GM12878 (cell line): ENCODE measurements around the gene KLHDC9. TPM values are rescaled to one million over a fixed set of nuclear protein-coding genes. Genes with fewer than 3 reads are reported as not detected.

ENCODE experiments used
- CEBPB ChIP-seq, 2 experiments: fragments of 150-350 bp in 1 of 2; IDR thresholded peaks; 2 replicates each; pipeline ENCODE4 v1.6.1; 2012 to 2014; ENCODE audit warnings: low read depth in 2 of 2, low read length in 2 of 2, borderline replicate concordance in 1 of 2, inconsistent platforms in 1 of 2
- CREB1 ChIP-seq: IDR thresholded peaks from 2 replicates; pipeline ENCODE4 v1.6.1; 2012; ENCODE audit warnings: low read depth, mild to moderate bottlenecking, inconsistent platforms
- CREM ChIP-seq: IDR thresholded peaks from 2 replicates; pipeline ENCODE4 v1.6.1; 2014; ENCODE audit warnings: antibody characterized with exemption, low read depth
- EGR1 ChIP-seq, 2 experiments: IDR thresholded peaks; 1 replicate in 1 of 2; 2 replicates in 1 of 2; pipeline ENCODE4 v1.6.1; 2011 to 2012; ENCODE audit warnings: low read depth in 2 of 2, low read length in 2 of 2, borderline replicate concordance in 1 of 2, mild to moderate bottlenecking in 1 of 2, moderate library complexity in 1 of 2
- EP300 ChIP-seq, 2 experiments: fragments of 150-350 bp in 1 of 2; IDR thresholded peaks; 2 replicates each; pipeline ENCODE4 v1.6.1; 2011 to 2012; ENCODE audit warnings: low read depth in 2 of 2, low read length in 2 of 2, borderline replicate concordance in 1 of 2, improper control_type of control experiment in 1 of 2, inconsistent platforms in 1 of 2; ENCODE audit not compliant: control insufficient read depth in 1 of 2
- IKZF1 ChIP-seq: fragments of 450-650 bp; conservative IDR thresholded peaks from 2 replicates; pipeline ENCODE4 v1.6.1; 2017; ENCODE audit warnings: antibody characterized with exemption, mild to moderate bottlenecking
- LARP7 ChIP-seq: fragments of 450-650 bp; IDR thresholded peaks from 2 replicates; pipeline ENCODE4 v1.6.1; 2017; ENCODE audit warnings: mild to moderate bottlenecking
- MTA2 ChIP-seq: fragments of 450-650 bp; IDR thresholded peaks from 2 replicates; pipeline ENCODE4 v1.6.1; 2016; ENCODE audit warnings: low read depth, mild to moderate bottlenecking, moderate library complexity
- MTA3 ChIP-seq: IDR thresholded peaks from 2 replicates; pipeline ENCODE4 v1.6.1; 2012; ENCODE audit warnings: low read length, inconsistent platforms, borderline replicate concordance
- NFXL1 ChIP-seq: fragments of 450-650 bp; IDR thresholded peaks from 2 replicates; pipeline ENCODE4 v1.6.1; 2017; ENCODE audit warnings: antibody characterized with exemption, mild to moderate bottlenecking, borderline replicate concordance
- NR2C2 ChIP-seq: IDR thresholded peaks from 2 replicates; pipeline ENCODE4 v1.6.1; 2011; ENCODE audit warnings: borderline replicate concordance, low read depth; ENCODE audit not compliant: control insufficient read depth, insufficient read length
- PML ChIP-seq: IDR thresholded peaks from 2 replicates; pipeline ENCODE4 v1.6.1; 2012; ENCODE audit warnings: low read length, inconsistent platforms
- POLR2A ChIP-seq: IDR thresholded peaks from 2 replicates; pipeline ENCODE4 v1.6.1; 2011; ENCODE audit warnings: low read depth, mild to moderate bottlenecking, low read length
- POLR2AphosphoS5 ChIP-seq: IDR thresholded peaks from 2 replicates; pipeline ENCODE4 v1.6.1; 2011; ENCODE audit warnings: mild to moderate bottlenecking, low read length, inconsistent platforms
- RBBP5 ChIP-seq: fragments of 200-600 bp; sonication (generic); conservative IDR thresholded peaks from 2 replicates; pipeline ENCODE4 v1.6.1; 2016
- RFX5 ChIP-seq: IDR thresholded peaks from 2 replicates; pipeline ENCODE4 v1.6.1; 2011; ENCODE audit warnings: low read depth, low read length, improper control_type of control experiment
- SMAD5 ChIP-seq: IDR thresholded peaks from 2 replicates; pipeline ENCODE4 v1.6.1; 2016; ENCODE audit warnings: antibody characterized with exemption, low read depth
- SRF ChIP-seq, 2 experiments: IDR thresholded peaks; 2 replicates each; pipeline ENCODE4 v1.6.1; 2011; ENCODE audit warnings: low read depth in 2 of 2, low read length in 2 of 2, mild to moderate bottlenecking in 1 of 2, moderate library complexity in 1 of 2
- STAT1 ChIP-seq: fragments of 450-650 bp; conservative IDR thresholded peaks from 2 replicates; pipeline ENCODE4 v1.6.1; 2014; ENCODE audit warnings: antibody characterized with exemption, mild to moderate bottlenecking
- SUZ12 ChIP-seq: fragments of 200-600 bp; sonication (generic); IDR thresholded peaks from one replicate; pipeline ENCODE4 v1.6.1; 2018; ENCODE audit warnings: antibody characterized with exemption, mild to moderate bottlenecking; ENCODE audit not compliant: unreplicated experiment
- TCF7 ChIP-seq: IDR thresholded peaks from 2 replicates; pipeline ENCODE4 v1.6.1; 2014; ENCODE audit warnings: antibody characterized with exemption, borderline replicate concordance
- YBX1 ChIP-seq: fragments of 450-650 bp; IDR thresholded peaks from 2 replicates; pipeline ENCODE4 v1.6.1; 2016; ENCODE audit warnings: antibody characterized with exemption
- YY1 ChIP-seq: IDR thresholded peaks from 2 replicates; pipeline ENCODE4 v1.6.1; 2011; ENCODE audit warnings: low read depth, mild to moderate bottlenecking, low read length
- ZSCAN29 ChIP-seq: fragments of 450-650 bp; IDR thresholded peaks from 2 replicates; pipeline ENCODE4 v1.6.1; 2017; ENCODE audit warnings: mild to moderate bottlenecking, moderate library complexity
- polyA plus RNA-seq, 11 experiments: library from polyadenylated mRNA; depleted of rRNA in 4 of 11; unstranded in 6 of 11; stranded (reverse) in 5 of 11; fragments of >200 nt; fragmentation: Nextera tagmentation in 4 of 11; fragmentation: Illumina TruSeq in 1 of 11; extraction: Ambion mirVana in 4 of 11; extraction: Trizol in 1 of 11; gene quantifications; 1 replicate in 1 of 11; 2 replicates in 10 of 11; pipeline versions ENCODE4 v1.2.1 to v1.2.3, GENCODE V29; 2011 to 2016; ENCODE audit warnings: inconsistent platforms in 2 of 11, missing spikeins in 2 of 11, low read depth in 1 of 11
- total RNA-seq, 4 experiments: library from RNA; depleted of rRNA in 3 of 4; stranded (reverse); fragments of >200 nt in 3 of 4; fragmentation: Illumina TruSeq in 1 of 4; extraction: Trizol in 1 of 4; gene quantifications; 2 replicates each; pipeline versions ENCODE4 v1.2.1 to v1.2.3, GENCODE V29; 2013 to 2021
- TF ChIP-seq, protein P1 (sequence below): fragments of 450-650 bp; IDR thresholded peaks from 2 replicates; pipeline ENCODE4 v1.6.1; 2018; ENCODE audit warnings: borderline replicate concordance, mild to moderate bottlenecking; ENCODE audit not compliant: partially characterized antibody
- TF ChIP-seq, protein P2 (sequence below): fragments of 450-650 bp; IDR thresholded peaks from 2 replicates; pipeline ENCODE4 v1.6.1; 2016; ENCODE audit warnings: mild to moderate bottlenecking, moderate library complexity, borderline replicate concordance

The KLHDC9 gene
- total and polyA plus RNA-seq, 10 of the 15 experiments (the other 5 are each of a cell fraction or from before 2014, with no cell fraction given) = 0.66 to 4.9 (median 2.6) TPM

DNA sequence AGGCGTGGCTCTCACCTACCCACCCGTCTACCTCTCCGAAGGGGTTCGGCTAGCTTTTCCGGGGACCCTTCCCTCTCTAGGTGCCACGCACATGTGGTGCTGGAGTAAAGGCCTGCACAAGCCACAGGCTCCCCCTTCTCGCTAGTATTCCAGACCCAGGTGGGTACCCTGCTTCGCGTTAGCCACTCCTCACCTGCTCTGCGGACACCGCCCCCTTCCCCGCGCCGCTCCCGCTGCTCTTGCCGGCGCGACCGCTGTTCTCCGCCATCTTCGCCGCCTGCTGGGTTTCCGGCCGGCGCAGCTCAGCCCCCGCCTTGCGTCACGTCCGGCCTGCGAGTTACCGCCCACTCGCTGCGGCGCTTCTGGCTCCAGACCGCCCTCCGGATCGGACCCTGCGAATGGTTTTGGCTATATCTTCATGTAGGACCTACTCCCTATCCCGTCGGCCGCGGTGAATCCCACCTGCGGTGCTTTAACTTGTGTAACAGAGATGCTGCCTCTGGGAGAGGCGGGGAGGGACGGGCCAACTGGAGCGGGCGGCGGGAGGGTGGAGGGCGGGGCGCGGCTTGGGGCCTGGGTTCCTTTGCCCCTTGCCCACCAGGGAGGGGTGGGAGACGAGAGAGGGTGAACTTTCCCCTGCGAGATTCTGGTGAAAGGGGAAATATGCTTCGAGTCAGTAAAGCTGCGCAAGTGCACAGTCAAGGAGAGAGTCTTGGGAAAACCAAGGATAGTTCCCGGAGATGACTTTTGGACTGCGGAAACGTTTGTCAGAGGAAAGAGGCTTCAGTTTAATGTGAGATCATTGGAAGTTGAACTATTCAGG is 19.8 kb downstream of the KLHDC9 start, which contains the start of the genes NIT1 and PFDN2 (continued):
- no peak for TF ChIP-seq YBX1
- 0 out of 2 replicates have a peak, but pooled peaks have one; percentile 59 for TF ChIP-seq SMAD5
- TF ChIP-seq RFX5 = peak; percentile 31; the same call in 1 of the 2 replicates
- TF ChIP-seq RBBP5 = no peak
- no peak for TF ChIP-seq CEBPB (IDR thresholded peaks at IDR 0.05; ENCODE audit: borderline replicate concordance in 1 of 2, low read depth in 2 of 2, low read length in 2 of 2)
- TF ChIP-seq NR2C2 = no peak
- TF ChIP-seq TCF7 = no peak
- TF ChIP-seq ZSCAN29 = no peak
- no peak for TF ChIP-seq STAT1
- peak; percentile 69; the same call in 1 of the 2 replicates for TF ChIP-seq LARP7
- TF ChIP-seq YY1 = peak; percentile 98
- TF ChIP-seq PML = peak; percentile 48; the same call in 1 of the 2 replicates
- peak; percentile 92 for TF ChIP-seq CREB1
- peak; percentile 90 for TF ChIP-seq CREM
- TF ChIP-seq, protein P1, sequence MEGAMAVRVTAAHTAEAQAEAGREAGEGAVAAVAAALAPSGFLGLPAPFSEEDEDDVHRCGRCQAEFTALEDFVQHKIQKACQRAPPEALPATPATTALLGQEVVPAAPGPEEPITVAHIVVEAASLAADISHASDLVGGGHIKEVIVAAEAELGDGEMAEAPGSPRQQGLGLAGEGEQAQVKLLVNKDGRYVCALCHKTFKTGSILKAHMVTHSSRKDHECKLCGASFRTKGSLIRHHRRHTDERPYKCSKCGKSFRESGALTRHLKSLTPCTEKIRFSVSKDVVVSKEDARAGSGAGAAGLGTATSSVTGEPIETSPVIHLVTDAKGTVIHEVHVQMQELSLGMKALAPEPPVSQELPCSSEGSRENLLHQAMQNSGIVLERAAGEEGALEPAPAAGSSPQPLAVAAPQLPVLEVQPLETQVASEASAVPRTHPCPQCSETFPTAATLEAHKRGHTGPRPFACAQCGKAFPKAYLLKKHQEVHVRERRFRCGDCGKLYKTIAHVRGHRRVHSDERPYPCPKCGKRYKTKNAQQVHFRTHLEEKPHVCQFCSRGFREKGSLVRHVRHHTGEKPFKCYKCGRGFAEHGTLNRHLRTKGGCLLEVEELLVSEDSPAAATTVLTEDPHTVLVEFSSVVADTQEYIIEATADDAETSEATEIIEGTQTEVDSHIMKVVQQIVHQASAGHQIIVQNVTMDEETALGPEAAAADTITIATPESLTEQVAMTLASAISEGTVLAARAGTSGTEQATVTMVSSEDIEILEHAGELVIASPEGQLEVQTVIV = no peak
- TF ChIP-seq POLR2A = peak; percentile 99
- no peak for TF ChIP-seq MTA2
- peak; percentile 51 for TF ChIP-seq IKZF1
- peak; percentile 92 for TF ChIP-seq POLR2AphosphoS5
- TF ChIP-seq, protein P2, sequence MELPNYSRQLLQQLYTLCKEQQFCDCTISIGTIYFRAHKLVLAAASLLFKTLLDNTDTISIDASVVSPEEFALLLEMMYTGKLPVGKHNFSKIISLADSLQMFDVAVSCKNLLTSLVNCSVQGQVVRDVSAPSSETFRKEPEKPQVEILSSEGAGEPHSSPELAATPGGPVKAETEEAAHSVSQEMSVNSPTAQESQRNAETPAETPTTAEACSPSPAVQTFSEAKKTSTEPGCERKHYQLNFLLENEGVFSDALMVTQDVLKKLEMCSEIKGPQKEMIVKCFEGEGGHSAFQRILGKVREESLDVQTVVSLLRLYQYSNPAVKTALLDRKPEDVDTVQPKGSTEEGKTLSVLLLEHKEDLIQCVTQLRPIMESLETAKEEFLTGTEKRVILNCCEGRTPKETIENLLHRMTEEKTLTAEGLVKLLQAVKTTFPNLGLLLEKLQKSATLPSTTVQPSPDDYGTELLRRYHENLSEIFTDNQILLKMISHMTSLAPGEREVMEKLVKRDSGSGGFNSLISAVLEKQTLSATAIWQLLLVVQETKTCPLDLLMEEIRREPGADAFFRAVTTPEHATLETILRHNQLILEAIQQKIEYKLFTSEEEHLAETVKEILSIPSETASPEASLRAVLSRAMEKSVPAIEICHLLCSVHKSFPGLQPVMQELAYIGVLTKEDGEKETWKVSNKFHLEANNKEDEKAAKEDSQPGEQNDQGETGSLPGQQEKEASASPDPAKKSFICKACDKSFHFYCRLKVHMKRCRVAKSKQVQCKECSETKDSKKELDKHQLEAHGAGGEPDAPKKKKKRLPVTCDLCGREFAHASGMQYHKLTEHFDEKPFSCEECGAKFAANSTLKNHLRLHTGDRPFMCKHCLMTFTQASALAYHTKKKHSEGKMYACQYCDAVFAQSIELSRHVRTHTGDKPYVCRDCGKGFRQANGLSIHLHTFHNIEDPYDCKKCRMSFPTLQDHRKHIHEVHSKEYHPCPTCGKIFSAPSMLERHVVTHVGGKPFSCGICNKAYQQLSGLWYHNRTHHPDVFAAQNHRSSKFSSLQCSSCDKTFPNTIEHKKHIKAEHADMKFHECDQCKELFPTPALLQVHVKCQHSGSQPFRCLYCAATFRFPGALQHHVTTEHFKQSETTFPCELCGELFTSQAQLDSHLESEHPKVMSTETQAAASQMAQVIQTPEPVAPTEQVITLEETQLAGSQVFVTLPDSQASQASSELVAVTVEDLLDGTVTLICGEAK = peak; percentile 86
- TF ChIP-seq EGR1 (IDR thresholded peaks at IDR 0.05; ENCODE audit: borderline replicate concordance in 1 of 2, low read depth in 2 of 2, low read length in 2 of 2) = peak in 1 of 2 experiments; percentile 92; a peak in 2 of 3 replicates
- no peak for TF ChIP-seq SRF (IDR thresholded peaks at IDR 0.05; ENCODE audit: low read depth in 2 of 2, low read length in 2 of 2)
- TF ChIP-seq NFXL1 = no peak
- TF ChIP-seq EP300 (IDR thresholded peaks at IDR 0.05; ENCODE audit: borderline replicate concordance in 1 of 2, control insufficient read depth in 1 of 2, low read depth in 2 of 2, low read length in 2 of 2) = no peak
- no peak for TF ChIP-seq SUZ12
- TF ChIP-seq MTA3 = no peak
